Caco-2 (cell line): Measurements from ENCODE around the gene TMEM132C. TPM values are rescaled to one million over a fixed set of nuclear protein-coding genes. Genes with fewer than 3 reads are reported as not detected.

Experiments
- BruUV-seq: library from RNA; stranded (reverse); fragments of 400-500 nt; replicated peaks from 2 replicates; lab custom pipeline; 2021; lab: Mats Ljungman, UMichigan
- CTCF ChIA-PET: fragments of 300-600 bp; sonication (Branson Sonifier 250); formaldehyde crosslinking; loops from one replicate; lab custom pipeline; 2022; ENCODE audit warnings: antibody characterized with exemption; lab: Charles Lee
- POLR2A ChIA-PET: fragments of 300-600 bp; sonication (Branson Sonifier 250); formaldehyde crosslinking; loops from one replicate; lab custom pipeline; 2022; ENCODE audit warnings: antibody characterized with exemption; lab: Charles Lee
- DNase-seq, 2 experiments: peaks; one replicate each; pipeline versions ENCODE4 v3.0.0 to v3.0.0-alpha.2; 2020 to 2022
- H3K27me3 ChIP-seq: replicated peaks from 2 replicates; pipeline ENCODE4 v1.6.0; 2011; ENCODE audit warnings: low read length; ENCODE audit not compliant: control insufficient read depth, insufficient read depth
- H3K36me3 ChIP-seq: 2 replicates; pipeline ENCODE4 v1.5.1; 2011; ENCODE audit warnings: low read length; ENCODE audit not compliant: control insufficient read depth, insufficient read depth
- H3K4me1 ChIP-seq: fragments of 250-450 bp; sonication (Bioruptor Pico); 2 replicates; pipeline ENCODE4 v1.5.1; 2020; ENCODE audit warnings: mild to moderate bottlenecking
- H3K4me3 ChIP-seq: 2 replicates; pipeline ENCODE4 v1.5.1; 2011; ENCODE audit warnings: low read depth, mild to moderate bottlenecking, control low read depth, low read length
- H3K9me3 ChIP-seq: fragments of 250-450 bp; sonication (Bioruptor Pico); 2 replicates; pipeline ENCODE4 v1.5.1; 2020; ENCODE audit warnings: mild to moderate bottlenecking, moderate library complexity
- H3K27ac Mint-ChIP-seq: one replicate; pipeline ENCODE4 v1.8.0; 2022; ENCODE audit warnings: mixed read lengths; ENCODE audit not compliant: unreplicated experiment
- H3K27me3 Mint-ChIP-seq: one replicate; pipeline ENCODE4 v1.8.0; 2022; ENCODE audit warnings: mixed read lengths; ENCODE audit not compliant: insufficient read depth, unreplicated experiment
- H3K36me3 Mint-ChIP-seq: one replicate; pipeline ENCODE4 v1.8.0; 2022; ENCODE audit warnings: mild to moderate bottlenecking, mixed read lengths; ENCODE audit not compliant: insufficient read depth, unreplicated experiment
- H3K4me1 Mint-ChIP-seq: one replicate; pipeline ENCODE4 v1.8.0; 2022; ENCODE audit warnings: low read depth, mixed read lengths; ENCODE audit not compliant: unreplicated experiment
- H3K4me3 Mint-ChIP-seq: one replicate; pipeline ENCODE4 v1.8.0; 2022; ENCODE audit warnings: mild to moderate bottlenecking, moderate library complexity, mixed read lengths; ENCODE audit not compliant: unreplicated experiment
- H3K9me3 Mint-ChIP-seq: one replicate; pipeline ENCODE4 v1.8.0; 2022; ENCODE audit warnings: mixed read lengths; ENCODE audit not compliant: unreplicated experiment
- intact Hi-C: fragments of 100-400 bp; cut with micrococcal nuclease; formaldehyde crosslinking; loops from one replicate; pipeline ENCODE4 v1.10.0; 2022; ENCODE audit not compliant: unreplicated experiment
- total RNA-seq: library from RNA; stranded (reverse); gene quantifications from 2 replicates; pipeline ENCODE4 v1.2.3, GENCODE V29; 2022
- TF ChIP-seq, protein P1 (sequence below), 2 experiments: fragments of 200-600 bp in 1 of 2; IDR thresholded peaks; 1 replicate in 1 of 2; 2 replicates in 1 of 2; pipeline versions ENCODE4 v1.5.1 to v1.8.0; 2011 to 2022; ENCODE audit warnings: antibody characterized with exemption in 1 of 2, control low read depth in 1 of 2, inconsistent platforms in 1 of 2, low read depth in 1 of 2, low read length in 1 of 2, mild to moderate bottlenecking in 1 of 2, moderate library complexity in 1 of 2; ENCODE audit not compliant: insufficient read depth in 1 of 2, severe bottlenecking in 1 of 2, unreplicated experiment in 1 of 2

TMEM132C gene
- total RNA-seq, 1 experiment from 2014 or later = not detected

DNA sequence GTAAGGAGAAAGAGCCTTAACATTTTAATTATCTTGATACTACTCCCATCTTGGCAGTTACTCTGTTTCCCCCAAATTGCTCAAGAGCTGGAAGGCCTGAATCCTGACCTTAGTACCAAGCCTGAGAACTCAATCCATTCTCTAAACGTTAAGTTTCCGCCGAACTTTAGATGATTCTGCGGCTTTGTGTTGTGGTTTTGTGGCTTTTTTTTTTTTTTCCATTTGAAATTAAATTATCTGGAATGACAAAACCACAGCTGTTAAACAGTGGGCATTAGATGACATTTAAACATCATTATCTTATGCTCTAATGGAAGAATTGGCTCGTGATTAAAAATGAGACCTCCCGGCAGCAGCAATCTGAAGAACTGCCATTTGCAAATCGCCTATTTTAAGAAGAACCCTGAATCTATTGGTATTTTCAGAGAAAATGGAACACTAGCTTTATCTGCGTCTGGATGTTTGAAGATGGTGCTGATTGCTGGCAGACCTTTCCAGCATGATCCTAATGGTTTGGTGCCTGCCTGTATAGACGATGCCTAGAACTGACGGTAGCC is 38.4 kb downstream of the TMEM132C start:
- no peak overlapping the region for H3K27ac Mint-ChIP-seq
- H3K9me3 Mint-ChIP-seq = no peaks in the 10 kb centered on the region
- no peaks in the 10 kb centered on the region for H3K27me3 Mint-ChIP-seq
- H3K4me3 Mint-ChIP-seq = no peak overlapping the region
- Histone ChIP-seq H3K4me3 (no peak overlapping the region), H3K4me1 (no peaks in the 10 kb centered on the region), H3K36me3 (no peaks in the 10 kb centered on the region), H3K9me3 (no peaks in the 10 kb centered on the region; the same call in 1 of the 2 replicates), H3K27me3 (no peaks in the 10 kb centered on the region)
- no TSS peak for BruUV-seq
- ChIA-PET POLR2A (interaction anchor here (0.6 kb wide), 1 partner anchor 519 kb away, joined by 5 read pairs; the partner anchor contains the start of gene SLC15A4), CTCF (no interaction called here)
- TF ChIP-seq, protein P1, sequence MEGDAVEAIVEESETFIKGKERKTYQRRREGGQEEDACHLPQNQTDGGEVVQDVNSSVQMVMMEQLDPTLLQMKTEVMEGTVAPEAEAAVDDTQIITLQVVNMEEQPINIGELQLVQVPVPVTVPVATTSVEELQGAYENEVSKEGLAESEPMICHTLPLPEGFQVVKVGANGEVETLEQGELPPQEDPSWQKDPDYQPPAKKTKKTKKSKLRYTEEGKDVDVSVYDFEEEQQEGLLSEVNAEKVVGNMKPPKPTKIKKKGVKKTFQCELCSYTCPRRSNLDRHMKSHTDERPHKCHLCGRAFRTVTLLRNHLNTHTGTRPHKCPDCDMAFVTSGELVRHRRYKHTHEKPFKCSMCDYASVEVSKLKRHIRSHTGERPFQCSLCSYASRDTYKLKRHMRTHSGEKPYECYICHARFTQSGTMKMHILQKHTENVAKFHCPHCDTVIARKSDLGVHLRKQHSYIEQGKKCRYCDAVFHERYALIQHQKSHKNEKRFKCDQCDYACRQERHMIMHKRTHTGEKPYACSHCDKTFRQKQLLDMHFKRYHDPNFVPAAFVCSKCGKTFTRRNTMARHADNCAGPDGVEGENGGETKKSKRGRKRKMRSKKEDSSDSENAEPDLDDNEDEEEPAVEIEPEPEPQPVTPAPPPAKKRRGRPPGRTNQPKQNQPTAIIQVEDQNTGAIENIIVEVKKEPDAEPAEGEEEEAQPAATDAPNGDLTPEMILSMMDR (IDR thresholded peaks at IDR 0.05; ENCODE audit: insufficient read depth in 1 of 2, low read depth in 1 of 2, low read length in 1 of 2, severe bottlenecking in 1 of 2, unreplicated experiment in 1 of 2) = no peak
- H3K4me1 Mint-ChIP-seq = no peaks in the 10 kb centered on the region
- H3K36me3 Mint-ChIP-seq = no peaks in the 10 kb centered on the region
- DNase-seq = no peak
- intact Hi-C loops = no loop called here

DNA sequence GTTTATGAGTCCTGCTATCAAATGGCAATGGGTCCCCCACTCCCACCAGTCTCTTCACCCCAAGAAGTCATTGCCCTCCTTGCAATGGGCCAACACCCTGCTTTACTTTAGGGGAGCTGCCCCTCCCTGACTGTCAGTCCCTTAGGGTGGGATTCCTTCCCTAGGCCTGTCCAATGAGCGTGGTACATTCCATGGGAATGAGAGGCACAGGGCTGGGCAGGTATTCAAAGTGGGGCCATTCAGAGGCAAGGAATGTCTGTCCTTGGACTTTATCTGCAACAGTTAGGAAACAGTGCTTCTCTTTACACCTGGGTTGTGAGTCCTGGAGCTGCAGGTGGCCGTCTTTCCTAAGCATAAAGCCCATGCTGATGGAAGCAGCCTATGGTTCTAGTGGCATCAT is 40.8 kb downstream of the TMEM132C start:
- H3K36me3 ChIP-seq = no peaks in the 10 kb centered on the region
- Mint-ChIP-seq H3K36me3 (no peaks in the 10 kb centered on the region), H3K27ac (no peak overlapping the region), H3K4me3 (no peak overlapping the region), H3K27me3 (no peaks in the 10 kb centered on the region), H3K9me3 (no peaks in the 10 kb centered on the region), H3K4me1 (no peaks in the 10 kb centered on the region)
- no peak for DNase-seq
- POLR2A ChIA-PET = no interaction called here
- no peaks in the 10 kb centered on the region; the same call in 1 of the 2 replicates for H3K9me3 ChIP-seq
- no TSS peak for BruUV-seq
- H3K4me1 ChIP-seq = no peaks in the 10 kb centered on the region
- no peaks in the 10 kb centered on the region for H3K27me3 ChIP-seq
- TF ChIP-seq, protein P1 (IDR thresholded peaks at IDR 0.05; ENCODE audit: insufficient read depth in 1 of 2, low read depth in 1 of 2, low read length in 1 of 2, severe bottlenecking in 1 of 2, unreplicated experiment in 1 of 2) = no peak
- intact Hi-C loops = no loop called here
- no peak overlapping the region for H3K4me3 ChIP-seq
- CTCF ChIA-PET = no interaction called here

DNA sequence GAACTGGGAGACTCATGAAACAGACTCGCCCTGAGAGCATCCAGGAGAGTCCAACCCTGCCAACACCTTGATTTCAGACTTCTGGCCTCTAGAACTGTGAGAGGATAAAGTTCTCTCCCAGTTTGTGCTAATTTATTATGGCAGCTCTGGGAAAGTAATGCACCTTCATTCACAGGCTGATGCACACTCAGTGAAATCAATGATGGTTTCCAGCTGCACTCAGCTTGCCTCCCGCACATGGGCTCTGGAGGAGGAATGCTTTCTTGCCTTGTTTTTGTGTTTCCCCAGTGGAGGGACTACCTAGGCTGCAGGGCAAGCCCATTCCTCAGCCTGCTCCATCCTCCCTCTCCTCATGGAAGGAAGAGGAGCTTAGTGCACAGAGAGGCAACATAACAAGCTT is 45.7 kb downstream of the TMEM132C start:
- no peak overlapping the region for H3K4me3 ChIP-seq
- BruUV-seq = no TSS peak
- H3K9me3 ChIP-seq = no peaks in the 10 kb centered on the region
- no peaks in the 10 kb centered on the region for H3K36me3 Mint-ChIP-seq
- POLR2A ChIA-PET = no interaction called here
- intact Hi-C loops = no loop called here
- H3K4me1 Mint-ChIP-seq = no peaks in the 10 kb centered on the region
- no peaks in the 10 kb centered on the region for H3K27me3 Mint-ChIP-seq
- H3K4me3 Mint-ChIP-seq = no peak overlapping the region
- no peak for DNase-seq
- CTCF ChIA-PET = no interaction called here
- peaks cover 14% of the 10 kb centered on the region for H3K9me3 Mint-ChIP-seq
- H3K4me1 ChIP-seq = no peaks in the 10 kb centered on the region
- no peak overlapping the region for H3K27ac Mint-ChIP-seq
- TF ChIP-seq, protein P1 (IDR thresholded peaks at IDR 0.05; ENCODE audit: insufficient read depth in 1 of 2, low read depth in 1 of 2, low read length in 1 of 2, severe bottlenecking in 1 of 2, unreplicated experiment in 1 of 2) = no peak
- H3K36me3 ChIP-seq = no peaks in the 10 kb centered on the region
- no peaks in the 10 kb centered on the region for H3K27me3 ChIP-seq
